Endothelial cell of umbilical vein (primary cell): Measurements from ENCODE around the gene DLK1. TPM values are rescaled to one million over a fixed set of nuclear protein-coding genes. Genes with fewer than 3 reads are reported as not detected.

ENCODE experiments used
- BruUV-seq: library from RNA; stranded (reverse); fragments of 400-500 nt; replicated peaks from 2 replicates; lab custom pipeline; 2021; lab: Mats Ljungman, UMichigan
- CTCF ChIA-PET: fragments of 300-600, 350-600 bp; sonication (Branson Sonifier 250); formaldehyde crosslinking; loops from one replicate; lab custom pipeline; 2021; ENCODE audit warnings: antibody characterized with exemption, inconsistent platforms; lab: Charles Lee
- POLR2A ChIA-PET: fragments of 300-600, 350-600 bp; sonication (Branson Sonifier 250); formaldehyde crosslinking; loops from one replicate; lab custom pipeline; 2021; ENCODE audit warnings: antibody characterized with exemption, inconsistent platforms; lab: Charles Lee
- DNase-seq: peaks from one replicate; pipeline ENCODE4 v3.0.0-alpha.2; 2011; ENCODE audit warnings: low read depth, low spot score
- FAIRE-seq: peaks from 2 replicates; lab custom pipeline; 2011; peaks lifted over from hg19 to GRCh38; lab: Jason Lieb, UNC
- H2AFZ ChIP-seq: 2 replicates; pipeline ENCODE4 v1.6.0; 2012; ENCODE audit warnings: low read depth, low read length, control low read depth, inconsistent platforms
- H3K27ac ChIP-seq: 2 replicates; pipeline ENCODE4 v1.5.1; 2011; ENCODE audit warnings: low read depth, mild to moderate bottlenecking, control low read depth, low read length, moderate library complexity; ENCODE audit not compliant: insufficient read depth
- H3K27me3 ChIP-seq, 2 experiments: 2 replicates each; pipeline versions ENCODE4 v1.6.0 to v1.6.1; 2011; ENCODE audit warnings: low read length in 2 of 2, mixed read lengths in 1 of 2; ENCODE audit not compliant: control insufficient read depth in 2 of 2, insufficient read depth in 2 of 2
- H3K36me3 ChIP-seq, 2 experiments: 2 replicates in 1 of 2; 3 replicates in 1 of 2; pipeline ENCODE4 v1.5.1; 2011; ENCODE audit warnings: low read length in 2 of 2, mild to moderate bottlenecking in 1 of 2, moderate library complexity in 1 of 2; ENCODE audit not compliant: control insufficient read depth in 2 of 2, insufficient read depth in 2 of 2; ENCODE audit errors: extremely low read depth in 1 of 2
- H3K4me1 ChIP-seq: 3 replicates; pipeline ENCODE4 v1.5.1; 2011; ENCODE audit warnings: mild to moderate bottlenecking, low read length; ENCODE audit not compliant: control insufficient read depth, insufficient read depth; ENCODE audit errors: extremely low read depth
- H3K4me2 ChIP-seq: 2 replicates; pipeline ENCODE4 v1.6.1; 2011; ENCODE audit warnings: low read length, control low read depth, mixed read lengths; ENCODE audit not compliant: insufficient read depth
- H3K4me3 ChIP-seq, 3 experiments: fragments of 200-600 bp in 1 of 3; sonication (generic), shearing (Covaris generic) in 1 of 3; replicated peaks in 1 of 3; 2 replicates each; pipeline ENCODE4 v1.5.1; 2011 to 2016; ENCODE audit warnings: control low read depth in 3 of 3, low read length in 3 of 3, mild to moderate bottlenecking in 2 of 3, inconsistent platforms in 1 of 3, low read depth in 1 of 3, moderate library complexity in 1 of 3; ENCODE audit not compliant: insufficient read depth in 1 of 3
- H3K79me2 ChIP-seq: 2 replicates; pipeline ENCODE4 v1.6.0; 2012; ENCODE audit warnings: low read length, inconsistent platforms; ENCODE audit not compliant: control insufficient read depth, insufficient read depth
- H3K9ac ChIP-seq: replicated peaks from 2 replicates; pipeline ENCODE3; 2011; ENCODE audit warnings: low read length, control low read depth; ENCODE audit not compliant: insufficient read depth; ENCODE audit errors: extremely low read depth
- H3K9me1 ChIP-seq: replicated peaks from 3 replicates; pipeline ENCODE4 v1.6.0; 2011; ENCODE audit warnings: mild to moderate bottlenecking, low read length; ENCODE audit not compliant: control insufficient read depth, insufficient read depth; ENCODE audit errors: extremely low read depth
- H3K9me3 ChIP-seq: replicated peaks from 2 replicates; pipeline ENCODE4 v1.5.1; 2012; ENCODE audit warnings: low read length, inconsistent platforms; ENCODE audit not compliant: control insufficient read depth, insufficient read depth
- H4K20me1 ChIP-seq: replicated peaks from 2 replicates; pipeline ENCODE3; 2011; ENCODE audit warnings: mild to moderate bottlenecking, low read length; ENCODE audit not compliant: control insufficient read depth, insufficient read depth; ENCODE audit errors: extremely low read depth
- CTCF ChIP-seq, 2 donors: IDR thresholded peaks; 1 replicate in 1 of 2; 2 replicates in 1 of 2; pipeline ENCODE4 v1.5.1; 2011; ENCODE audit warnings: low read length in 2 of 2, mild to moderate bottlenecking in 2 of 2, moderate library complexity in 2 of 2, control low read depth in 1 of 2, inconsistent platforms in 1 of 2, low read depth in 1 of 2; ENCODE audit not compliant: insufficient read depth in 1 of 2; ENCODE audit errors: extremely low read depth in 1 of 2
- EZH2 ChIP-seq: IDR thresholded peaks from 2 replicates; pipeline ENCODE4 v1.6.1; 2012; ENCODE audit warnings: borderline replicate concordance, low read depth, mild to moderate bottlenecking, moderate library complexity, low read length, inconsistent platforms; ENCODE audit not compliant: severe bottlenecking
- FOS ChIP-seq: IDR thresholded peaks from 2 replicates; pipeline ENCODE4 v1.6.1; 2011; ENCODE audit warnings: mild to moderate bottlenecking, low read length, moderate library complexity, borderline replicate concordance; ENCODE audit not compliant: insufficient read depth
- GATA2 ChIP-seq: IDR thresholded peaks from 2 replicates; pipeline ENCODE4 v1.7.0; 2011; ENCODE audit warnings: low read depth, mild to moderate bottlenecking, moderate library complexity, mixed read lengths, low read length; ENCODE audit not compliant: insufficient read length, insufficient read depth
- JUN ChIP-seq: IDR thresholded peaks from 2 replicates; pipeline ENCODE4 v1.6.1; 2011; ENCODE audit warnings: borderline replicate concordance, low read depth; ENCODE audit not compliant: insufficient read length, insufficient read depth
- MAX ChIP-seq: IDR thresholded peaks from 2 replicates; pipeline ENCODE4 v1.6.1; 2011; ENCODE audit not compliant: insufficient read depth, insufficient read length
- MYC ChIP-seq: IDR thresholded peaks from one replicate; pipeline ENCODE4 v1.6.1; 2011; ENCODE audit warnings: mild to moderate bottlenecking, low read depth, low read length
- POLR2A ChIP-seq: IDR thresholded peaks from 2 replicates; pipeline ENCODE4 v1.6.1; 2012; ENCODE audit warnings: low read depth, mild to moderate bottlenecking, control low read depth, low read length
- POLR2AphosphoS5 ChIP-seq: IDR thresholded peaks from 2 replicates; pipeline ENCODE4 v1.6.1; 2012; ENCODE audit warnings: low read depth, mild to moderate bottlenecking, control low read depth, low read length, moderate library complexity; ENCODE audit not compliant: insufficient read depth
- dilution Hi-C: fragments of 300-500 bp; cut with MboI; formaldehyde crosslinking; loops from one replicate; pipeline ENCODE4 v1.15.0; 2019; ENCODE audit warnings: low sequenced_read_pairs; ENCODE audit not compliant: extremely low pct_ligation_motif_present
- intact Hi-C: fragments of 100-400 bp; cut with micrococcal nuclease; formaldehyde crosslinking; loops from one replicate; pipeline ENCODE4 v1.10.0; 2022
- polyA plus RNA-seq, 4 experiments: library from polyadenylated mRNA; depleted of rRNA in 3 of 4; stranded (reverse) in 3 of 4; unstranded in 1 of 4; fragments of >200 nt; gene quantifications; 2 replicates each; pipeline versions ENCODE4 v1.2.1 to v1.2.3, GENCODE V29; 2011 to 2012; ENCODE audit warnings: missing spikeins in 1 of 4
- total RNA-seq: library from RNA; stranded (reverse); gene quantifications from 2 replicates; pipeline ENCODE4 v1.2.3, GENCODE V29; 2021

DLK1 gene
- total and polyA plus RNA-seq, 2 donors (not counting 3 experiments of a cell fraction or from before 2014, with no cell fraction given): not detected

- POLR2A ChIA-PET: interaction anchor here (2.7 kb wide), 1 partner anchor 14 kb away, joined by 8 read pairs; no protein-coding TSS in a partner anchor
- no peaks in the 10 kb centered on the region for H3K79me2 ChIP-seq
- no peaks in the 10 kb centered on the region for H3K9me3 ChIP-seq
- no peak for DNase-seq
- CTCF ChIA-PET: interaction anchor here (0.6 to 1.6 kb wide), 4 partner anchors 14 to 294 kb away, joined by 3 to 4 read pairs (median 4); no protein-coding TSS in a partner anchor
- no peak overlapping the region for H3K27ac ChIP-seq
- no peaks in the 10 kb centered on the region for H3K36me3 ChIP-seq
- peaks cover 8% of the 10 kb centered on the region for H3K4me1 ChIP-seq
- H3K27me3 ChIP-seq: no peaks in the 10 kb centered on the region
- no peak overlapping the region for H2AFZ ChIP-seq
- no peaks in the 10 kb centered on the region for H3K9me1 ChIP-seq
- no peak overlapping the region for H3K4me3 ChIP-seq
- no peak for FAIRE-seq
- no peak for TF ChIP-seq EZH2
- no peak for TF ChIP-seq MYC
- TF ChIP-seq JUN: no peak
- no peak for TF ChIP-seq POLR2A
- no peak for TF ChIP-seq GATA2
- no peak for TF ChIP-seq POLR2AphosphoS5
- TF ChIP-seq FOS: no peak
- no peak for TF ChIP-seq CTCF (IDR thresholded peaks at IDR 0.05; ENCODE audit: extremely low read depth in 1 of 2, insufficient read depth in 1 of 2, low read depth in 1 of 2, low read length in 2 of 2)
- no peak for TF ChIP-seq MAX
- no peaks in the 10 kb centered on the region for H4K20me1 ChIP-seq
- intact Hi-C loops: no loop called here
- dilution Hi-C loops: no loop called here
- H3K9ac ChIP-seq: no peak overlapping the region
- BruUV-seq: no TSS peak
- no peak overlapping the region for H3K4me2 ChIP-seq
These were observed 47.5 kb upstream of the DLK1 start for GRCh38 chr14:100679153-100679552.
